ENCODE results near the gene OVCA2. TPM values are rescaled to one million over a fixed set of nuclear protein-coding genes. Genes with fewer than 3 reads are reported as not detected.

OVCA2 gene
- total RNA-seq, 1 donor from 2014 or later = 69.0 TPM

DNA sequence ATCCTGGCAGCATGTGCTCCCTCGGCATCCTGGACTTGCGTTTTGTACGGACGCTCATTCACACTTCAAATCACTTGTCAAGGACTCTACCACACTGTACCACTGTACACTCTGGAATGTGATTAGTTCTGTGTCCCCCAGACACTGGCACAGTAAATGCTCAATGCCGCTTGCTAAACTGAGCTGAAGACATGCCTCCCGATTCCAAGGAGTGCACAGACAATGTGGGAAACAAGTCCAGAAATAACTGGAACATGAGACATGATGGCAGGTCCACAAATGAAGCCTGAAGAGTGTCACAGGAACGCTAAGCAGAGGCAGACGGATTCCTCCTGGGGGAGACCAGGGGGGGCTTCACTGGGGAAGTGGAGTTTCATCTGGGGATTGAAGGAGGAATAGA, 35.2 kb downstream of the OVCA2 start:
- H3K36me3 ChIP-seq (ENCODE audit: control insufficient read depth, insufficient read depth, low read length) = peaks cover 16% of the 10 kb centered on the region
- no peak for FAIRE-seq
- no peak overlapping the region for H3K4me3 ChIP-seq (ENCODE audit: low read depth, low read length)
- no peak for DNase-seq (ENCODE audit: low read depth)
- TF ChIP-seq, protein P1, sequence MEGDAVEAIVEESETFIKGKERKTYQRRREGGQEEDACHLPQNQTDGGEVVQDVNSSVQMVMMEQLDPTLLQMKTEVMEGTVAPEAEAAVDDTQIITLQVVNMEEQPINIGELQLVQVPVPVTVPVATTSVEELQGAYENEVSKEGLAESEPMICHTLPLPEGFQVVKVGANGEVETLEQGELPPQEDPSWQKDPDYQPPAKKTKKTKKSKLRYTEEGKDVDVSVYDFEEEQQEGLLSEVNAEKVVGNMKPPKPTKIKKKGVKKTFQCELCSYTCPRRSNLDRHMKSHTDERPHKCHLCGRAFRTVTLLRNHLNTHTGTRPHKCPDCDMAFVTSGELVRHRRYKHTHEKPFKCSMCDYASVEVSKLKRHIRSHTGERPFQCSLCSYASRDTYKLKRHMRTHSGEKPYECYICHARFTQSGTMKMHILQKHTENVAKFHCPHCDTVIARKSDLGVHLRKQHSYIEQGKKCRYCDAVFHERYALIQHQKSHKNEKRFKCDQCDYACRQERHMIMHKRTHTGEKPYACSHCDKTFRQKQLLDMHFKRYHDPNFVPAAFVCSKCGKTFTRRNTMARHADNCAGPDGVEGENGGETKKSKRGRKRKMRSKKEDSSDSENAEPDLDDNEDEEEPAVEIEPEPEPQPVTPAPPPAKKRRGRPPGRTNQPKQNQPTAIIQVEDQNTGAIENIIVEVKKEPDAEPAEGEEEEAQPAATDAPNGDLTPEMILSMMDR (IDR thresholded peaks at IDR 0.05; ENCODE audit: insufficient read depth, low read length, severe bottlenecking) = no peak
- H3K27me3 ChIP-seq (ENCODE audit: control insufficient read depth, insufficient read depth, low read length) = no peaks in the 10 kb centered on the region

DNA sequence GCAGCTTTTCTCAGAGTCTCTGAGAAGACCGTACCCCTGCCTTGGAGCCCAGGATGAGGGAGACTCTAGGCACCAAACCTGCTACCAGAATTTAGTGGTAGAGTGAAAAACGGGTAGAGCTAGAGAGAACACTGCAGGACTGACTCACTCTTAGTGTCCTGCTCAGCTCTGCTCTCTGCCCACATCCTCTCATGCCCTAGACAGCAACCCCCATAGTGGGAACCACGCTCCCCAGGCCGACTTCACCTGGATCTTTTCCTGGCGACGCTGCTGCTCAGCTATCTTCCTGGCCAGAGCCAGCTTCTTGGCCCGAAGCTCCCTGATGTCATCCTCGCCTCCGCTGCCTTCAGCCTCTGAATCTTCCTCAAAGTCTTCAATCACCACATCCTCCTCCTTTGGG, 39.7 kb downstream of the OVCA2 start:
- Histone ChIP-seq H3K36me3 (ENCODE audit: control insufficient read depth, insufficient read depth, low read length) (peaks cover 21% of the 10 kb centered on the region), H3K4me3 (ENCODE audit: low read depth, low read length) (no peak overlapping the region), H3K27me3 (ENCODE audit: control insufficient read depth, insufficient read depth, low read length) (no peaks in the 10 kb centered on the region)
- TF ChIP-seq, protein P1 (IDR thresholded peaks at IDR 0.05; ENCODE audit: insufficient read depth, low read length, severe bottlenecking) = no peak
- DNase-seq (ENCODE audit: low read depth) (no peak), FAIRE-seq (no peak)

DNA sequence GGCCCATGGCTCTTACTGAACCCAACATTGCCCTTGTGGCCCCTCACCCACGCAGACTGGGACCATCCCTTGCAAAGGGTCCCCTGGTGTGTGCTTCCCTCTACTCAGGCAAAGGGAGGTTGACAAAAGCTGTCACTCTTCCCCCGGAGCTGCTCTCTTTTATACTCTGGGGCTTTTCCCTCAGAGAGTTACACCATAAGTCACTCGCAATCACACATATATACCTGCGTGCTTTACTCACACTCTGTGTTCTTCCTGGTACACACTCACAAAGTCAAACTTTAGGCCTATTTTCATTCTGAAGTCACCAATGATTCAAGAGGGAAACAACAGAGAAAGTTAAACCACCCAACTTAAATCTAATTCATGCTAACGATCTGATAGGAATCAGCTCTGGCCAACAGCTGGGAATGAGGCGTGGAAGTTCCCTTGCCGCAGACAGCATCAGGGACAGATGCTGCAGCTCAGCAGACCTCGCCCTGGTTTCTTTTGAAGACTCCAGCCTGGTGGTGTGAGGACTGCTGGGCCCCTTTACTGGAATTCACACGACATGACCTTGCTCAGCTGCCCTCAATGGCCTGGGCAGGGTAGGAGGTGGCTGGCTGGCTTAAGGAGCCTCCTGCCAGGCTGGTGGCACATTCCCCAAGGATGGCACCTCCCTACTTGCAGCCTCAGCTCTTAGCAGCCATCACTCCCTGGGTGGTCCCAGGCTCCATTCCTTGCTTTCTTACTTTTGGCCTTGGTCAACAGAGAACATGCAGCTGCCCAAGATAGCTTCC, 40.4 kb downstream of the OVCA2 start:
- Histone ChIP-seq H3K27me3 (ENCODE audit: control insufficient read depth, insufficient read depth, low read length) (no peaks in the 10 kb centered on the region), H3K4me3 (ENCODE audit: low read depth, low read length) (no peak overlapping the region), H3K36me3 (ENCODE audit: control insufficient read depth, insufficient read depth, low read length) (peaks cover 18% of the 10 kb centered on the region)
- DNase-seq (ENCODE audit: low read depth) (no peak), FAIRE-seq (peak; percentile 50)
- TF ChIP-seq, protein P1 (IDR thresholded peaks at IDR 0.05; ENCODE audit: insufficient read depth, low read length, severe bottlenecking) = no peak

DNA sequence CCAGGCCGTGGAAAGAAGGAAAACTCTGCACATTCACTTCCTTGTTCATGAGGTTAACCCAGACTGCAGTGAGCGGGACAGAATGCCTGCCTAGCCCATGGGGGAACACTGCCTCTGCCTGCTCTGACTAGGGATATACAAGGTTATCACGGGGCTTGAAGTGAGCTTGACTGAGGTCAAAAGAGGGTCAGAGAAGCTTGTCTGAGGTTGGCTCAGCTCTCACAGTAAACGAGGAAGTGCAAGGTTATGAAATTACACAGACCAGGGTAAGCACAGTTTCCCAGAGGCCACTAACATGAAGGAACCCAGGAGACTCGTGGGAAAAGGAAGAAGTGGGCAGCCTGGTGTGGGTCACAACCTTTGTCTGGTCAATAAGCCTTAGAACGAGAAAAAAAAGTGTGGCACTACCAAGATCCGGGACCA, 41.8 kb downstream of the OVCA2 start:
- H3K27me3 ChIP-seq (ENCODE audit: control insufficient read depth, insufficient read depth, low read length) = no peaks in the 10 kb centered on the region
- TF ChIP-seq, protein P1 (IDR thresholded peaks at IDR 0.05; ENCODE audit: insufficient read depth, low read length, severe bottlenecking) = no peak
- no peak overlapping the region for H3K4me3 ChIP-seq (ENCODE audit: low read depth, low read length)
- FAIRE-seq = no peak
- DNase-seq (ENCODE audit: low read depth) = no peak
- peaks cover 18% of the 10 kb centered on the region for H3K36me3 ChIP-seq (ENCODE audit: control insufficient read depth, insufficient read depth, low read length)

DNA sequence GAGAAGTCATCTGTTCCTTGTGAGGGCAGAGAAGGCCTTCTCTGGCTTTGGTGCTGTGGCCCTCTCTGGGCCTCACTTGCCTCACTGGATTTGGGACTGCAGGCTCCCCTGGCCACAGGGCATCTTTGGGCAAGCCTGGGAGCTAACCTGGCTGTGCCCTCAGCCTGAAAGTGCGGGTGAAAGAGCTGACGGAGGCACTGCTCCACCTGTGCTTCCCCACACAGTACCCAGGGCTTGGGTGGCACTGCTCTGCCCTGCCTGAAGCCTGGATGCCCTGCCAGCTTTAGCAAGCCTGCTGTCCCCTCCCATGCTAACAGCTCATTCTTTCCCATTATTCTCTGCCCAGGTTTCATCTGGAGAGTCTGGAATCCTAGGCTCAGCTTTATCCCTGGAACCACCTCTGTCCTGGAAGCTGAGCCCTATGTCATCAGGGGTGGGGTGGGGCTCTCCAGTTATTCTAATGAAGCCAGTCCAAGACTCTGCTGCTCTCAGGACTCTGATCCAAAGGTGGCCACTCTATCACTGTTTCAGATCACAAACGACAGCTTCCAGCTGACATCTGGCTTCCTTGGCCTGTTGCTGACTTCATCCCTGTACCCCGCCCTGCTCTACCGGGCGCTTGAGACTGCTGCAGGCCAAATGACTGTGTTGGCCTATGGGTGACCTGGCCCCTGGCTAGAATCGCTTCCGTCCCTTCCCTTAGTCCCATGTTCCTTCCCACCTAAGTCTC, 42.4 kb downstream of the OVCA2 start:
- Histone ChIP-seq H3K4me3 (ENCODE audit: low read depth, low read length) (no peak overlapping the region), H3K36me3 (ENCODE audit: control insufficient read depth, insufficient read depth, low read length) (peaks cover 18% of the 10 kb centered on the region), H3K27me3 (ENCODE audit: control insufficient read depth, insufficient read depth, low read length) (no peaks in the 10 kb centered on the region)
- TF ChIP-seq, protein P1 (IDR thresholded peaks at IDR 0.05; ENCODE audit: insufficient read depth, low read length, severe bottlenecking) = no peak
- no peak for FAIRE-seq
- peak; percentile 44 for DNase-seq (ENCODE audit: low read depth)

Measured in bronchial epithelial cell (primary cell).